ENCODE results near the gene ZNF837.

The ZNF837 gene

DNA sequence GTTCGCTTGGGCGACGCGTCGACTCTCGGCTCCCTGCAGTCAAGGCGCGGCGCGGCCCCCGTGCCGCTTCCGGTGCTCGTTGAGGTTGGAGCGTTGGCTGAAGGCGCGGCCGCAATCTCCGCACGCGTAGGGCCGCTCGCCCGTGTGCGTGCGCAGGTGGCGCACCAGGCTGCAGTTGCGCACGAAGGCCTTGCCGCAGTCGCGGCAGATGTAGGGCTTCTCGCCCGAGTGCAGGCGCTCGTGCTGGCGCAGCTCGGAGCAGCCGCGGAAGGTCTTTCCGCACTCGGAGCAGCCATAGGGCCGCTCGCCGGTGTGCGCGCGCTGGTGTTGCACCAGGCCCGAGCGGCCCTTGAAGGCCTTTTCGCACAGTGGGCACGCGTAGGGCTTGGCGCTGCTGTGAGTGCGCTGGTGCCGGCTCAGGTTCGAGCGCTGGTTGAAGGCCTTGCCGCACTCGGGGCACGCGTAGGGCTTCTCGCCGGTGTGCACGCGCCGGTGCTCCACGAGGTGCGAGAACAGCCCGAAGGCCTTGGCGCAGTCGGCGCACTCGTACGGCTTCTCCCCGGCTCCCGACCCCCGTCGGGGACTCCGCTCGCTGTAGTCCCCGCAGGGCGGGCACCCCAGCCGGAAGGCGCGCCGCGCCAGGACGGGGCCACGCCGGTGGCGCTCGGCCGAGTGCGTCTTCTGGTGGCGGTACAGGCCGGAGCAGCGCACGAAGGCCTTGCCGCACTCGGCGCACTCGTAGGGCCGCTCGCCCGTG, 13.0 kb downstream of the ZNF837 start:
- no peak for DNase-seq

DNA sequence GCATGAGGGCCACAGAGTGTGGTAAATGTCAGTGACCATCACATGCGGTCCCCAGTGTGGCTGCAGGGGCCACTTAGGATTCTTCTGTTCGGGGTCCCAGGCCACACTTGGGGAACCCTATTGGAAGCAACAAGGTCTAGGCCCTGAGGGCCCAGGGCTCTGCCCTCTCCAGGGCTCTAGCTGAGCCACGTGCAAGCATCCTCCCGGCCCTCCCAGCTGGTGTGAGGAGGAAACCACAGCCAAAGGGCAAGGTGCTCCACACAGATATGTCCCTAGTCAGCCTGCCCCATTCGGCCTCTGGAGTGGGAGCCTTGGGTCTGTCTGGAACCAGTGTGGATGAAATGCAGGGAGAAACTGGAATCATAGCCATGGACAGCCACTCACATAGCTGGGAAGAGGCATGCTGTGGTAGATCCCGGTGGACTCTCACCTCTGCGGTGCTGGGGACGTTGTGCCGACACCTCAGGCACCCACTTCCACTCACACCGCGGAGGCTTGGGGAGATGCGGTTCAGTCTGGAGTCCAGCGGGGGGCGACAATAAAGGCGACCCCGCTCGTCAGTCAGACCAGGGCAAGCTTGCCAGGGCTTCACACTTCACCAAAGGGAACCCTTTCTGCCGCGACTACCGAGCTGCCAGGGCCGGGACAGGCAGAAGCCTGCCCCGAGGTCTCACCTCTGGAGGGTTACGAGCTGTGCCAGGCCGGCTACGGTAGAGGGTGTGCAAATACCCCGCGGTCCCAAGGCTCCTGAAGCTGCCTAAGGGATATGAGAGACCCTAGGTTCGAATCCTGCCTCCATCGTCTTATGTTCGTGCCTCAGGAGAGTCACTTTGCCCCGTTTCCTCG, 14.0 kb downstream of the ZNF837 start:
- DNase-seq = no peak

DNA sequence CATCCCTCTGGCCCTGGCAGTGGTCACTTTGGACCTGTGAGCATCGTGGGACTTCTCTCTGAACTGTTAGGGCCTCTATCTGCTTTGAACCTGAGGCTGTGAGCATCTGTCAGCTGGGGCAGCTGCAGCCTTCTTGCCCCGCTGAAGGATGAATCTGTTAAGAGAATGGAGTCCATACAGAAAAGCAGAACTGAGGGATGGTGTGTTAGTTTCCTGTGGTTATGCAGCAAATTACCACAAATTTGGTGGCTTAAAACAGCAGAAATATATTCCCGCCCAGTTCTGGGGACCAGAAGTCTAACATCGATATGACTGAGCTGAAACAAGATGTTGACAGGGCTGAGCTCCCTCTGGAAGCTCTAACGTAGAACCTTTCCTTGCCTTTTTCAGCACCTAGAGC, 16.7 kb downstream of the ZNF837 start:
- no peak for DNase-seq

DNA sequence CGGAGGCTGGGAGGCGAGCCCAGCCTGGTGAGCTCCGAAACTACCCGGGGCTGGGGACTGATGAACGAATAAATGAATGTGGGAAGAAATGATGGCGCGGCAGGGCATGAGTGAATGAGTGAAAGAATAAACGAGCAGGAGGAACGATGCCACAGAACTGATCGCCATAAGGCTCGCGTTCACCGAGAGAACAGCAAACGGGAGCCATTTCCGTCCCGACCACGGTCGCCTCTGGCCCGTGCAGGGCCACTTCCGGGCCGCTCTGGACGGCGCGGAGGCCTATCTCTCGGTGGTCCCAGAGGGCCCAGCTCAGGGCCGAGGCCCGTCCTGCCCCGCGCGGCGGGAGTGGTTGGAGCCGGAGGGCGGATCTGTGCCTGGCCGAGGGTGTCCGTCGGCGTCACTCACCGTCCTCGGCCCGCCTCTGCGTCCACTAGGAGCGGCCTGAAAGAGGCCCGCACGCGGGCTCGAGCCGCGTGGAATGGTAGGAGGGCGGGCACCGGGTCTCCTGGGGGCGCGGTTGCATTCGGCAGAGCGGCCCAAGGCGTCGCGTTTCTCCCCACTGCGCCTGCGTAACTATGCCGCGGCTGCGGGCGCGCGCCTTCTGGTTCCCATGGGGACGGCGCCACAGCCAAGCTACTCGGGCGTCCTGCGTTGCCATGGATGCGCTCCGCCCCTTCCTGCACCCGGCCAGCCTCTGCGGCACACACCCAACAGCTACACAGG, 18.4 kb downstream of the ZNF837 start, which contains the start of gene ZNF497:
Gene ZNF497, minus strand, starts transcription at position 480 of the 723 bp plus-strand sequence. CDS start 5,116 bp downstream, outside the sequence.
- peak; percentile 98 for DNase-seq

DNA sequence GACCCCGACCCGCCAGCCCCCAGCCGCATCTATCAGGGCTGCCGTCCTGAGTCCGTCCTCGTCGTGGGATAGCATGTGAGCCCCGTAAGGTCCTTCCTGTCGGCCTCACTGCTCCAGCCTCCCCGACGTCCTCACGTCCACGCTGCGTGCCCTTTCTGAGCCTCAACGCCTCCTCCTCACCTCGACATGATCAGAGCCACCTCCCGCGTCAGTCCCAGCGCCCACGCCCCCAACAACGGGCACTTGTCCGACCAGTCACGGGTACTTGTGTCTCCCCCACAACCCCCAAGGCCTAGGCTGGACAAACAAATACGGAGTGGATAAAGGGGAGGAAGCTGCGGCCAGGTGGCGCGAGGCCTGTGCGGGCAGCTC, 18.9 kb downstream of the ZNF837 start:
- DNase-seq = peak; percentile 56

DNA sequence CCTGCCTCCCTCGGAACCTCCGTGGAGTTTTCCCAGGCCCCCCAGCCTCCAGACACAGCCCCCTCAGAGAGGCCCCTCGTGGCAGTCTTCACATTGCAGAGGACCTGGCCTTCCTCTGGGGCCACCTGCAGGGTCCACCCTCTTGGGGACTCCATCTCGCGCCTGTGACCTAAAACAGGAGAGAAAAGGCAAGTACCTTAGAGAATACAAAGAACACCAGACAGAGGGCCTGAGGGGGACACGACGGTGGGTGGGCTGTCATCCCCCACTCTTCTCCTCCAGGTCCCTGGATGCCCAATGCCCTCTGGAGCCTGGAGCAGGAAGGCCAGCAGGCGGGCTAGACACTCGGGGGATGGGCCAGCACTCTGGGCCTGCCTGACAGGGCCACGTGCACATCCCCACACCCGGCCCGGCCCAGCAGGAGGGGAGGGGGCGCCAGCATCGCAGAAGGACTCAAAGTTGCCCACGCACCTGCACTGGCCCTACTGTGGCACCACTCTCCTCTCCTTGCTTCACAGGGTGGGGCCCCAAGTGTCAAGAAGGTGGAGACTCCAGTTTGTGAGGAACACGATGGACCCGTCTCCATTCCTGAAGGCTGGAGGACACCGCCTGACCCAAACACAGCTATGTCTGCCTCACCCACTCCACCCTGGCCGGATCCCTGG, 23.2 kb downstream of the ZNF837 start:
- no peak for DNase-seq

DNA sequence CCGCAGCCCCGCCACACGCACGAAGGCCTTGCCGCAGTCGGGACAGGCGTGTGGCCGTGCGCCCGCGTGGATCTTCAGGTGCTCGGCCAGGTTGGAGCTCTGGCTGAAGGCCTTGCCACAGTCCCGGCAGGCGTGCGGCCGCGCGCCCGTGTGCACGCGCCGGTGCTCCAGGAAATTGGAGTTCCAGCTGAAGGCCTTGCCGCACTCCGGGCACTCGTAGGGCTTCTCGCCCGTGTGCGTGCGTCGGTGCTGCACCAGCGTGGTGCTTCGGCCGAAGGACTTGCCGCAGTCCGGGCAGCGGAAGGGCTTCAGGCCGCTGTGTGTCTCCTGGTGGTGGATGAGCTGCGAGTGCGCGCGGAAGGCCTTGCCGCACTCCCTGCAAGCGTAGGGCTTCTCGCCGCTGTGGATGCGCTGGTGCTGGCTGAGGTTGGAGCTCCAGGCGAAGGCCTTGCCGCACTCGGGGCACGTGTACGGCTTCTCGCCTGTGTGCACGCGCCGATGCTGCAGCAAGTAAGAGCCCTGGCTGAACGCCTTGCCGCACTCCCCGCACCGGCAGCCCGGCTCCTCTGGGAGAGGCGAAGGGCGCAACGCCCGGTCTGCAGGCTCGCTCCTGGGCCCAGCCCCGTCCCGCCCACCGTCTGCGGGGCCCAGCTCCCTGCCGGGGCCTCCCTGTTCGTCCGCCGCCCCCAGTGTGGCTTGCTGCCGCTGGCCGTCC, 23.9 kb downstream of the ZNF837 start:
- DNase-seq = no peak

DNA sequence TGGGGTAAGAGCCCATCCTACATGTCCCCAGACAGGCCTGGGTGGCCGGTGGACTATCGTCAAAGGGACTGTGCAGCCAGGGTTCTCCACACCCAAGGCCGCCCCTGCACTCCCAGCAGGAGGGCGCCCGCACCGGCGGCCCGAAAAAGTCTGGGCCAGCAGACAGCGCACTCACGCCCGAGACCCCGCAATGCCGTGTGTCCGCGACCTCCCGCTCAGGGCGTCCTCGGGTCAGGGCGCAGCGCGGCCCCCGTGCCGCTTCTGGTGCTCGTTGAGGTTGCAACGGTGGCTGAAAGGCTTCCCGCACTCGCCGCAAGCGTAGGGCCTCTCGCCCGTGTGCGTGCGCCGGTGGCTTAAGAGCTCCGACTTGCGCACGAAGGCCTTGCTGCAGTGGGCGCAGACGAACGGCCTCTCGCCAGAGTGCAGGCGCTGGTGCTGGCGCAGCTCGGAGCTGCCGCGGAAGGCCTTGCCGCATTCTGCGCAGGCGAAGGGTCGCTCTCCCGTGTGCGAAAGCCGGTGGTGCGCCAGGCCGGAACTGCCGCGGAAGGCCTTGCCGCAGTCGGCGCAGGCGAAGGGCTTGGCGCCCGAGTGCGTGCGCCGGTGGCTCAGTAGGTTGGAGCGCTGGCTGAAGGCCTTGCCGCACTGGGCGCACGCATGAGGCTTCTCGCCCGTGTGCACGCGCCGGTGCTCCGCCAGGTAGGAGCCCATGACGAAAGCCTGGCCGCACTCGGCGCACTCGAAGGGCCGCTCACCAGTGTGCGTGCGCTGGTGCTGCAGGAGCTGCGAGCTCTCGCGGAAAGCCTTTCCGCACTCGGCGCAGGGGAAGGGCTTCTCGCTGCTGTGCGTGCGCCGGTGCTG, 24.7 kb downstream of the ZNF837 start:
- DNase-seq = no peak

DNA sequence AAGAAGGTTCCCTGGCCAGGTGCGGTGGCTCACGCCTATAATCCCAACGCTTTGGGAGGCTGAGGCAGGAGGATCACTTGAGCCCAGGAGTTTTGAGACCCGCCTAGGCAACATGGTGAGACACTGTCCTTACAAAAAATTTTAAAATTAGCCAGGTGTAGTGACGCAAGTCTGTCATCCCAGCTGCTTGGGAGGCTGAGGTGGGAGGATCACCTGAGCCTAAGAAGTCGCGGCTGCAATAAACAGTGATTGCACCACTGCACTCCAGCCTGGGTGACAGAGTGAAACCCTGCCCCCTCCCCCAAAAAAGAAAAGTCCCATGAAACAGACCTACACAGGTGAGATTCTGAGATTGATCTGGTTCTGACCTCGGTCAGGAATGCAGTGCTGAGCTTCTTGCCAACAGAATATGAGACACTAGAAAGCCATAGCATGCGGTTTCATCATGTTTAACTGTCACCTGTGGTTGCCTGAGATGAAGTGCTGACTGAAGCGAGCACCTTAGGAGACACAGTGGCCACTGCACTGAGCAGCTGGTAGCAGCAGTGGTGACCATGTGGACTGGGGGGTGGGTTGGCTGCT, 25.5 kb downstream of the ZNF837 start:
- DNase-seq = peak; percentile 77

DNA sequence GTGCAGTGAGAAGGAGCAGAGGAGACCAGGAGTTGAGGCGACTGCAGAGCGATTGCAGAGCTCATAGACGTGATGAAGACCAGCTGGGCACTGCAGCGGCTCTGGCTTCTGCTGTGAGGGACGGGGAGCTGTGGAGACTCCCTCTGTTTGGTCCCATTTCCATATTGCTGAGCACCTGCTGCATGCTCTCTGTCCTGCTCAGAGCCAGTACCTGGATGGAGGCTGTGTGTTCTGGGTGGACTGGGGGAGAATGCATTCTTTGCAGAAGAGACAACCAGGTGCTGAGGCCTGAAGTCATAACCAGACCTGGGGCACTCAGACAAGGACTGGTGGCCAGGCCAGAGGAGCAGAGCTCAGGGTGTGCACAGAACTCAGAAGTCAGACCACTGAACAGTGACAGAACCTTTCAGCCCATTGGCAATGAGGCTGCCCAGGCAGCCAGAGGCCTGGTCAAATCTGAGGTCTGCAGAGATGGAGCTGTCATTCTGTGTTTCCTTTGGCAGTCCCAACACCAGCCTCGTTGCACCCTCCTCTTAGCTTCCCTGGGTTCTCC, 26.3 kb downstream of the ZNF837 start:
- no peak for DNase-seq

DNA sequence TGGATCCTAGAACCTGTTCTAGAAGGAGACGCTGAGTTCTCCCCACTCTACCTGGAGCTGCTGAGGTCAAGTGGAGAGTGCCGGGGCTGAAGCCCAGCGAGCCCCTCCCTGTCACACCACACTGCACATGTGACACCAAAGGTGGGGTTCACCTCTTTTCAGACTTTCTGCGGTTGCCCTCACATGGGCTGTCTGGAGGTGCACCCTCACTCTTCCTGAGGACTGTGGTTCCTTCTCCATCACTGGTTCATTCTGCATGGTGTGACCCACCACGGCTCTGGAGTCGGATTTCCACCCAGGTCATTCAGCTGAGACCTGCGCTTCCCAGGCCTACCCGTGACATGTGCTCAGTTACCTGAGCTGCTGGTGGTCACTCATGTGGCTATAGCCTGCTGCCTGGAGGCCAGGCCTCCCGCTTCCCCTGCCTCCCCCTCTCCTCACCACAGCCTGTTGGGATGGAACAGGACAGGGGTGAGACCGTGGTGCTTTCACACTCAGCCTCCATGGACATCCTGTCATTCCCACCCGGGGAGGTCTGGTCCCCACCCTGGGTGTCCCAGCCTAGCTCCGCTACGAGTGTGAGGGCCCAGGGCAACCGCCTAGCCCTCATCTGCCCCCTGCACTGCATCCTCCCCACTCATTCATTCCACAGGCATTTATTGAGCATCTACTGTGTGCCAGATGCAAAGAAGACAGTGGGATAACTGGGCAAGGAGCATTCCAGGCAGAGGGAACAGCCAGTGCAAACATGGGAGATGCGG, 26.9 kb downstream of the ZNF837 start:
- DNase-seq = no peak

DNA sequence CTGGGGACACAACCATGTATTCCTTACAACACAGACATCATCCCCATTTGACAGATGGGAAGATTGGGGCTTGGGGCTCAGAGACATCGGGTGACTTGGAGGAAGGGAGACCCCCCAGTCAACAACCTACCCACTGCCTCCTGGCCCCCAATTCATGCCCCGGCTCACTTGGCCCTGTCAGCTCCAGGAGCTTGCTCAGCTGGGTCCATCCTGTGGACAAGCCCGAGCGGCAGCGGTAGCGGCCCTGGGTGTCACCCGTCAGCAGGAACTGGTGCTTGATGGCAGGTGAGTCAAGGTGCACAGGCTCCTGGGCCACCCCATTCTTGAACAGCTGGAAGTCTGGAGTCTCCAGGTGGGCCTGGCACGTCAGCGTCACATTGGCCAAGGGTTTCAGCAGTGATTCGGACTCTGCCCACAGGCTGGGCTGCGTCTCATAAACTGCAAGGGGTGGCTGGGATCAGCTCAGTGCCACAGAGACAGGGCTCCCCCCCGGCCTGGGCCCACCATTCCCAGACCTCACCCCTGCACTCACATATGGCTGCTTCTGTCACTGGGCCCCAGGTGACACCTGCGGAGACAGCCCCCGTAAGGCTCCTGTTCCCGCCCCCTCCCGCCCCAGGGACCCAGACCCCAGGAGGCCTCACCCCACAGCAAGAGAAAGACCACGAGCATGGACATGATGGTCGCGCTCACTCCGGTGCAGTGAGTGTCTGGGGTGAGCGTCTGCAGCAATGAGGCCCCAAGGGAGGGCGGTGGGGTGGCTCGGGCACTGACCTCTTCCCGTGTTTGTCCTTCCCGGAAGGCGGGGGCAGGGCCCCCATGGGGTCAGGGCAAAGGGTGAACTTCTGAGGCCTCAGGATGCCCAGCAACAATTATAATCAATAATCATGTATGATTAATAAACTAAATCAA, 27.8 kb downstream of the ZNF837 start, which contains the start of gene A1BG:
Gene A1BG, minus strand, starts transcription at position 733 of the 912 bp plus-strand sequence. Its CDS starts 55 bp downstream, at position 678.
- no peak for DNase-seq

DNA sequence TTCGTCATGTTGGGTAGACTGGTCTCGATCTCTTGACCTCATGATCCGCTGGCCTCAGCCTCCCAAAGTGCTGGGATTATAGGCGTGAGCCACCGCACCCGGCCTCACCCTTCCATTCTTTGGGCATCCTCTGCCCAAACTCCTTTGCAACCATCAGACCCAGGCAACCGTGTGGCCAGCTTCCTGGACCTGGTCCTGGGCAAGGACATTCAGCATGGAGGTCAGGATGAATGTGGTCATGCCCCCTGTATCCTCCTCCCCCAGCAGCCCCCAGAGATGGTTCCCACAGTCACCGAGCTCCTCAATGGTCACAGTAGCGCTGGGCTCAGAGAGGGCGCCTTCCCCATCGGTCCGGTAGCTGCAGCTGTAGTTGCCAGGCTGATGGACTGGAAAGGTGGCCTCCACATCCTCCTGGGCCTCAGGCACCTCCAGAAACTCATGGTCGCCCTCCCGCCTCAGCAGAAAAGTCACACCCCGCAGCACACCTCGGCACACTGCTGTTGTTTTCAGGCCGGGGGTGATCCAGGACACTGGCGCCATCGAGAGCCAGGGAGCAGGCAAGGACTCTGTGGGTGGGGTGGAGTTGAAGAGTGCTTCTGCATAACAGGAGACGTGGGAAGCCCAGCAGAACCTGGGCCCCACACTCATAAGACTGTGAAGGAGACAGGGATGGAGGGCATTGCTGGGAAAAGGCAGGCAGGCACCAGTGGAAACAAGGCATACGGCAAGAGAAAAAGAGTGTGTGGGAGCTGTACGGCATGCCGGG, 28.7 kb downstream of the ZNF837 start:
- DNase-seq = no peak

DNA sequence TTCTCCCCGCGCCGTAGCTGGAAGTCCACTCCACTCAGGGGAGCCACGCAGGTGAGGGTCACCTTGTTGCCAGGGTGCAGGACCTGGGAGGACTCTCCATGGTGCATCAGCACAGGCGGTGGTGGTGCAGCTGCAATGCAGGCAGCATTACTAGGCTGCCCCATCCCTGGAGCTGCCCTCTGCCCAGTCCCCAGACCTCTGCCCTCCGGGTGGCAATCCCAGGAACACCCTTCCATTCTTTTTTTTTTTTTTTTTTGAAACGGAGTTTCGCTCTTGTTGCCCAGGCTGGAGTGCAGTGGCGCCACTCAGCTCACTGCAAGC, 29.3 kb downstream of the ZNF837 start:
- DNase-seq = no peak

DNA sequence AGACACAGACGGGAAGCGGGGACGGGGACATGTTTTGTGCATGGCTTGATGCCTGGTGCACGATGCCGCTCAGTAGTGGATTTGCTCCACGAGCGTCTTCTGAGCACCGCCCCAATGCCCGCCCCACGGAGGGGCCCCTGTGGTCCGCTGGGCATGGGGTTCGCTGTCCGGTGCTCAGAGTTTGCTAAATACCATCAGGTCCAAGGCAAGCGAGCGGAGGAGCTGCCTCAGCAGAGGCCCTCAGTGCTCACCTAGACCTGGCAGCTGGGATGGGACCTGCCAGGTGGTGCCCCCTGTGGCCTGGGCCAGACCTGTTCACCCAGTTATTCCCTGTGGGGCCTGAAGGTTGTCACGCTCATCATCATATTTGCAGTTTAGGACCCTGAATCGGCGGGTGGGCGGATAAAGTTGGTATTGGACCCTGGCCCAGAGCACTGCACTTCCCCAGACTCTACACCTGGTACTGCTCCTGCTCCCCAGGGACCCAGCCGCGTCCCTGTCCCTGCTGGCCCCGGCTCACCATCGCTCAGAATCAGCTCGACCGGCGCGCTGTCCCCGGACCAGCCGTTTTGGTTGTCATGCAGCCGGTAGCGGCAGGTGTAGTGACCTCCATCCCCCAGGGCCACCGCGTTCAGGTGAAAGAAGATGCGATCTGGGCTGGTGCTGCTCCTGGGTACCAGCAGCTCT, 29.8 kb downstream of the ZNF837 start:
- DNase-seq = no peak

DNA sequence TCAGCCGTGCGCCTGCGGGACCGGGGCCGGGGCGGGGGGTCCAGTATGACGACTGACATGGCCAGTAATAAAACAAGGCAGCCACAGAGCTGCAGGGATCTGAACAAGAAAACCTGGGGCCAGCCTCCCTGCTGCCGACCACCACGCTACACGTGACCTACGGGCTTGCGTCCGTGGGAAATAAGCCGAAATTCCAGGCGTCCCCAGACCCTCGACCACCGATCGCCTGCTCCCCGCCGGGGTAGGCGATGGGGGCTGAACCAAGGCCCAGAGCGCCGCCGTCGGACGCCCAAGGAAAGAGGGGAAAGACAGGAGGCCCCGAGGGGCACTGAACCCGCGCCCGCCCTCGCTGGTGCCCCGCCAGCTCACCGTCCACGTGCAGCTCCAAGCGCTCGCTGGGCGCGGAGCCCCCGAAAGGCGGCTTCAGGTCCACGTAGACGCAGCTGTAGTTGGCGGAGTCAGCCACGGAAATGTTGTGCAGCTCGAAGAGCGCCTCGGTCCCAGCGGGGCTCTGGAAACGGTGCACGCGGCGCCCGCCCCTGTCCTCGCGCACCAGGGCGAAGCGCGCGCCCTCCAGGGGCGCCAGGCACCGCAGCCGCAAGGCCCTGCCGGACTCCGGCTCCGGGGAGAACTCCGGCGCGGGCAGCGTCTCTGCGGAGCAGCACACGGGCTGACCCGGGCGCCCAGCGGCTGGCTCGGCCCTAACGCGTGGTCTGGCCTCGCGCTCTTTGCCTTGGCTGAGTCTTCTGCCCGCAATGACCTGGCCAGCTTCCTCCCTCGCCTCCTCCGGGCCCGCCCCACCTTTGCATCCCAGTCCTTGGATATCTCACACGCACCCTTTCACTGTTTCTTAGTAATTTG, 30.6 kb downstream of the ZNF837 start:
- DNase-seq = no peak
